ENCODE measurements around the gene GPC1.

DNA sequence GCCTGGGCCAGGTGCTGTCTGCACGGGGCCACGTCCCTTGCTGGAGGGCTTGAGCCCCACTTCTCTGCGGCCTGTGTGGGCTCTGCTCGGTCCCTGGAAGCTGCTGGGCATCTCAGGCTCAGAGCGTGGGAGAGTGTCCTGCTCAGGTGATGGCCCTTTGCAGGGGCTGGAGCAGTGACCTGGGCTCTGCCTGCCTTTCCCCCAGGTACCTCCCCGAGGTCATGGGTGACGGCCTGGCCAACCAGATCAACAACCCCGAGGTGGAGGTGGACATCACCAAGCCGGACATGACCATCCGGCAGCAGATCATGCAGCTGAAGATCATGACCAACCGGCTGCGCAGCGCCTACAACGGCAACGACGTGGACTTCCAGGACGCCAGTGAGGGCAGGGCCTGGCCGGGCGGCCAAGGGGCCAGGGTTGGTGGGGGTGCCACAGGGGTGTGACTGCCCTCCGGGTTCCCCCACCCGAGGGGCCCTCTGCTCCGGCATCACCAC is 29.9 kb downstream of the GPC1 start:
- TF ChIP-seq POLR2A (IDR thresholded peaks at IDR 0.05; ENCODE audit: low read depth, low read length): no peak
- TF ChIP-seq POLR2AphosphoS5 (IDR thresholded peaks at IDR 0.05; ENCODE audit: low read depth, low read length): no peak
- TF ChIP-seq TAF1 (IDR thresholded peaks at IDR 0.05; ENCODE audit: low read depth, low read length): no peak

Measured in GM12891 (cell line).